A673 (cell line): Measurements from ENCODE around the gene TENM4. TPM values are rescaled to one million over a fixed set of nuclear protein-coding genes. Genes with fewer than 3 reads are reported as not detected.
A peak's percentile ranks its signal among the peaks of the same experiment; 100 is the strongest.

Source experiments
- BruUV-seq: library from RNA; stranded (reverse); fragments of 400-500 nt; replicated peaks from 2 replicates; lab custom pipeline; 2021; lab: Mats Ljungman, UMichigan
- CTCF ChIA-PET: fragments of 300-600 bp; sonication (Branson Sonifier 250); formaldehyde crosslinking; loops from one replicate; lab custom pipeline; 2022; ENCODE audit warnings: antibody characterized with exemption; lab: Charles Lee
- POLR2A ChIA-PET: fragments of 300-600 bp; sonication (Branson Sonifier 250); formaldehyde crosslinking; loops from one replicate; lab custom pipeline; 2022; ENCODE audit warnings: antibody characterized with exemption; ENCODE audit not compliant: low non-redundant PET; lab: Charles Lee
- DNase-seq: peaks from one replicate; pipeline ENCODE4 v3.0.0-alpha.2; 2015; ENCODE audit warnings: low spot score
- H3K27ac ChIP-seq: fragments of 200-600 bp; sonication (generic); 2 replicates; pipeline ENCODE4 v1.5.1; 2016; ENCODE audit warnings: mixed run types, low read depth, mild to moderate bottlenecking, mixed read lengths, antibody characterized with exemption, low read length; ENCODE audit not compliant: poor library complexity, severe bottlenecking
- H3K27me3 ChIP-seq: fragments of 200-600 bp; sonication (generic); replicated peaks from 2 replicates; pipeline ENCODE4 v1.6.1; 2017; ENCODE audit warnings: mixed run types, low read depth, mild to moderate bottlenecking, mixed read lengths, antibody characterized with exemption, low read length; ENCODE audit not compliant: insufficient read depth, poor library complexity
- H3K36me3 ChIP-seq: fragments of 200-600 bp; sonication (generic); 2 replicates; pipeline ENCODE4 v1.6.1; 2016; ENCODE audit warnings: mixed run types, mild to moderate bottlenecking, mixed read lengths, antibody characterized with exemption, low read length; ENCODE audit not compliant: insufficient read depth, poor library complexity, severe bottlenecking
- H3K4me1 ChIP-seq: fragments of 200-600 bp; sonication (generic); 2 replicates; pipeline ENCODE4 v1.6.1; 2017; ENCODE audit warnings: mixed run types, mild to moderate bottlenecking, mixed read lengths, antibody characterized with exemption, low read length; ENCODE audit not compliant: insufficient read depth, poor library complexity, severe bottlenecking
- H3K4me3 ChIP-seq: fragments of 200-600 bp; sonication (generic); 2 replicates; pipeline ENCODE4 v1.5.1; 2016; ENCODE audit warnings: low read depth, mixed run types, mild to moderate bottlenecking, mixed read lengths, low read length; ENCODE audit not compliant: poor library complexity, severe bottlenecking
- H3K9me3 ChIP-seq: fragments of 200-600 bp; sonication (generic); 2 replicates; pipeline ENCODE4 v1.6.1; 2016; ENCODE audit warnings: mixed run types, low read depth, mild to moderate bottlenecking, mixed read lengths, antibody characterized with exemption, low read length; ENCODE audit not compliant: poor library complexity, severe bottlenecking
- EZH2 ChIP-seq: fragments of 200-600 bp; sonication (generic); IDR thresholded peaks from 2 replicates; pipeline ENCODE4 v1.6.1; 2017; ENCODE audit warnings: borderline replicate concordance, low read depth, mild to moderate bottlenecking, mixed read lengths, antibody characterized with exemption, low read length; ENCODE audit not compliant: poor library complexity, severe bottlenecking
- intact Hi-C: fragments of 100-400 bp; cut with micrococcal nuclease; formaldehyde crosslinking; loops from one replicate; pipeline ENCODE4 v1.10.0; 2022; ENCODE audit not compliant: unreplicated experiment
- total RNA-seq: library from RNA; stranded (reverse); gene quantifications from 2 replicates; pipeline ENCODE4 v1.2.3, GENCODE V29; 2021
- TF ChIP-seq, protein P1 (sequence below): fragments of 300-800, 200-600 bp; sonication (generic); conservative IDR thresholded peaks from 2 replicates; pipeline ENCODE4 v1.5.1; 2017; ENCODE audit warnings: low read depth, mild to moderate bottlenecking, antibody characterized with exemption, low read length, moderate library complexity, mixed read lengths

TENM4 gene
- total RNA-seq, 1 experiment from 2014 or later = 0.11 TPM

DNA sequence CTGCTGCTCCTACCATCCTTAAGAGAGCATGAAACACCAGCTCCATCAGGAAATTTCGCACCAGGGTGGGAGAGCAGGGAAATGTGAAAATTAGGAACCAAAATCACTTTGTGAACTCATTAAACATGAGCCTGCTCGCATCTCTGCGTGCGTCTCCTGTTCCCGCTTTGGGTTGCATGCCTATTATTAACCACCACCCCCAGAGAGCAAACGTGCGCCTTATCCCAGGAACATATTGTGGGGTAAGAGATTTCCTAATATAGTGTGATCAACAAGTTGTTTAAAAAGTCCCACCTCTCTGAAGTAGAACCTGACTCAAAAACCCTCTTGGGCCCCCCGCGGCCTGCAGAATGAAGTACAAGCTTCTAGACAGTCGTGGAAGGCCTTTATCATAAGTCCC lies 115.0 kb downstream of the TENM4 start:
- POLR2A ChIA-PET = no interaction called here
- TF ChIP-seq EZH2 = no peak
- TF ChIP-seq, protein P1, sequence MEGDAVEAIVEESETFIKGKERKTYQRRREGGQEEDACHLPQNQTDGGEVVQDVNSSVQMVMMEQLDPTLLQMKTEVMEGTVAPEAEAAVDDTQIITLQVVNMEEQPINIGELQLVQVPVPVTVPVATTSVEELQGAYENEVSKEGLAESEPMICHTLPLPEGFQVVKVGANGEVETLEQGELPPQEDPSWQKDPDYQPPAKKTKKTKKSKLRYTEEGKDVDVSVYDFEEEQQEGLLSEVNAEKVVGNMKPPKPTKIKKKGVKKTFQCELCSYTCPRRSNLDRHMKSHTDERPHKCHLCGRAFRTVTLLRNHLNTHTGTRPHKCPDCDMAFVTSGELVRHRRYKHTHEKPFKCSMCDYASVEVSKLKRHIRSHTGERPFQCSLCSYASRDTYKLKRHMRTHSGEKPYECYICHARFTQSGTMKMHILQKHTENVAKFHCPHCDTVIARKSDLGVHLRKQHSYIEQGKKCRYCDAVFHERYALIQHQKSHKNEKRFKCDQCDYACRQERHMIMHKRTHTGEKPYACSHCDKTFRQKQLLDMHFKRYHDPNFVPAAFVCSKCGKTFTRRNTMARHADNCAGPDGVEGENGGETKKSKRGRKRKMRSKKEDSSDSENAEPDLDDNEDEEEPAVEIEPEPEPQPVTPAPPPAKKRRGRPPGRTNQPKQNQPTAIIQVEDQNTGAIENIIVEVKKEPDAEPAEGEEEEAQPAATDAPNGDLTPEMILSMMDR = no peak
- Histone ChIP-seq H3K4me3 (no peak overlapping the region), H3K27me3 (peaks cover 9% of the 10 kb centered on the region), H3K4me1 (no peaks in the 10 kb centered on the region), H3K36me3 (no peaks in the 10 kb centered on the region), H3K27ac (no peak overlapping the region), H3K9me3 (no peaks in the 10 kb centered on the region)
- BruUV-seq = no TSS peak
- no peak for DNase-seq
- CTCF ChIA-PET = no interaction called here
- intact Hi-C loops = no loop called here

DNA sequence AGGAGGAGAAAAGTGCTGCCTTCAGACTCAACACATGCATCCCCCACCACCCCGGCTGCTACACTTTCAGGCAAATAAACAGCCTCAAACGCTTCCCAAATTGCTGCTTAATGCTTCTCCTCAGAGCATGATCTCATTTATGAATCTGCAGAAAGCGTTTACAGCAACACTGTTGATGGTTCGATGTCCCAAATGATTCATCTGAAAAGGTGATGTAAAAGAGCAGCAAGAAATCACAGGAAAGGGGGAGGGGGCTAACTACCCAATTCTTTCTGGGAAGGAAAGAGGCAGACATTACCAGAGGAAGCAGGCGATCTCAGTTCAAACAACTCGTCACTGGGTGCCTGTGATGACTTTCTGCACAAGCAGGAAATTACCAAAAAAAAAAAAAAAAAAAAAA lies 119.6 kb downstream of the TENM4 start:
- CTCF ChIA-PET = no interaction called here
- Histone ChIP-seq H3K4me3 (no peak overlapping the region), H3K27ac (no peak overlapping the region), H3K27me3 (peaks cover 17% of the 10 kb centered on the region), H3K36me3 (no peaks in the 10 kb centered on the region), H3K4me1 (no peaks in the 10 kb centered on the region), H3K9me3 (no peaks in the 10 kb centered on the region)
- TF ChIP-seq EZH2 = no peak
- TF ChIP-seq, protein P1 = no peak
- no TSS peak for BruUV-seq
- POLR2A ChIA-PET = no interaction called here
- no peak for DNase-seq
- intact Hi-C loops = no loop called here

DNA sequence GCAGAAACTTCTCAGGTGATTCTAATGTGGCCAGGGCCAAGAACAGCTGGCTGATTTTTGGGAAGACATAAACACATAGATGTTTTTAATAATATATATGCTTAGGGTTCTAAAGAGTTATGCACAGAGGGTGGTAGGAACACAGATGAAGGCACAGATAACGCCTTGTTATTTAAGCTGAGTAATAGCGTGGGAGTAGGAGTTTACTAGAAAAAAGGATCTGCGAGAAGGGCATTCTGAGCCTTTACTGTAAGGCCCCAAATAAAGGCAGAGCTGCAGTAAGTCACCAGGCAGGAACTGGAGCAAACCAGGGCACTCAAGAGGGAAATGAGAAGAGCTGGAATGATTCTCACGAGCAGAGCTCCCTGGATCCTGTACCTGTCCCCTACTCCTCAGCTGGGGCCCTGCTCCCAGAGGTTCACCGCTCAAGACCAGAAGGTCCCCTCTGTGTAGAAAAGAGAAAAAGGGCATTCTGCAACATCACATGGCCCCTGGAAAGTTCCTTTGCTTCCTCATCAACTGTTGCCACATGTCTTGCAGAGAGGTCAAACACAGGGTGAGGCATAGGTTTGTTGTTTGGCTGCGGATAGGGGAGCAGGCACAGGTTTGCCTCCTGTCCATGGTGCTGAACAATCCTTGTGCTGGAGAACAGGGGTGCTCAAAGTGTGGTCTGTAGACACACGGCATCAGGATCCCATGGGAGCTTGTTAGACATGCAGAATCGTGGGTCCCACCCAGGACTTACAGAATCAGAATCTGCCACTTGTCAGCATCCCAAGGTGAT lies 125.7 kb downstream of the TENM4 start:
- TF ChIP-seq, protein P1 = no peak
- TF ChIP-seq EZH2 = no peak
- peaks cover 13% of the 10 kb centered on the region for H3K27me3 ChIP-seq
- ChIA-PET POLR2A (no interaction called here), CTCF (no interaction called here)
- H3K4me3 ChIP-seq = no peak overlapping the region
- DNase-seq = peak; percentile 19
- no TSS peak for BruUV-seq
- H3K4me1 ChIP-seq = no peaks in the 10 kb centered on the region
- H3K36me3 ChIP-seq = no peaks in the 10 kb centered on the region
- H3K9me3 ChIP-seq = no peaks in the 10 kb centered on the region
- H3K27ac ChIP-seq = no peak overlapping the region
- intact Hi-C loops = no loop called here
